GM21447 (cell line): ENCODE results near the gene SUMF2.
"Not testable (repeated sequence)": the region's sequence is repeated elsewhere in the genome, so short reads cannot be mapped to it uniquely, and the experiment has no call there.

ENCODE experiments used
- ATAC-seq: cut with Tn5 transposase; IDR thresholded peaks from one replicate; pipeline ENCODE4 v1.9.1; 2021; ENCODE audit not compliant: unreplicated experiment

Gene SUMF2

GRCh38 chr7:56063882-56064625 is at the start of gene SUMF2:
Gene SUMF2, plus strand, starts transcription at chr7:56064286. Its CDS starts 26 bp downstream, at chr7:56064312.
- peak; percentile 85 for ATAC-seq

GRCh38 chr7:56017015-56017414 is 47.1 kb upstream of the SUMF2 start:
- ATAC-seq = not testable (repeated sequence)

GRCh38 chr7:56019501-56019900 is 44.6 kb upstream of the SUMF2 start:
- ATAC-seq = no peak

GRCh38 chr7:56023500-56023899 is 40.6 kb upstream of the SUMF2 start:
- no peak for ATAC-seq

GRCh38 chr7:56026538-56026937 is 37.5 kb upstream of the SUMF2 start:
- no peak for ATAC-seq

- ATAC-seq = no peak
Observed at GRCh38 chr7:56028942-56029630, 35.0 kb upstream of the SUMF2 start.

GRCh38 chr7:56030340-56030739 is 33.7 kb upstream of the SUMF2 start:
- ATAC-seq = no peak

- ATAC-seq = not testable (repeated sequence)
Observed at GRCh38 chr7:56031556-56031955, 32.5 kb upstream of the SUMF2 start.

GRCh38 chr7:56032578-56032977 is 31.5 kb upstream of the SUMF2 start:
- ATAC-seq = not testable (repeated sequence)

GRCh38 chr7:56033671-56034432 is 30.2 kb upstream of the SUMF2 start:
- peak; percentile 93 for ATAC-seq

GRCh38 chr7:56040730-56041129 is 23.4 kb upstream of the SUMF2 start:
- ATAC-seq = no peak

- ATAC-seq = not testable (repeated sequence)
Observed at GRCh38 chr7:56045758-56046157, 18.3 kb upstream of the SUMF2 start.

GRCh38 chr7:56046721-56047445 is 17.2 kb upstream of the SUMF2 start:
- no peak for ATAC-seq

GRCh38 chr7:56047446-56048116 is 16.5 kb upstream of the SUMF2 start:
- ATAC-seq = not testable (repeated sequence)

- ATAC-seq = no peak
Observed at GRCh38 chr7:56048245-56048644, 15.8 kb upstream of the SUMF2 start.

GRCh38 chr7:56048763-56049162 is 15.3 kb upstream of the SUMF2 start:
- not testable (repeated sequence) for ATAC-seq

GRCh38 chr7:56051053-56051338 is 13.1 kb upstream of the SUMF2 start:
- no peak for ATAC-seq

GRCh38 chr7:56051339-56052191 is 12.5 kb upstream of the SUMF2 start, which contains the start of the genes CCT6A and PSPH:
Gene CCT6A, plus strand, starts transcription at chr7:56051765. Its CDS starts 84 bp downstream, at chr7:56051849.
Gene PSPH, minus strand, starts transcription at chr7:56051444. Its CDS starts 30,232 bp downstream, at chr7:56021212.
- peak; percentile 92 for ATAC-seq

GRCh38 chr7:56053379-56053778 is 10.7 kb upstream of the SUMF2 start:
- ATAC-seq = no peak
